GM21423 (cell line): ENCODE data around the gene EIF5A.
A peak's percentile ranks its signal among the peaks of the same experiment; 100 is the strongest.

Source experiments
- ATAC-seq: cut with Tn5 transposase; IDR thresholded peaks from one replicate; pipeline ENCODE4 v1.9.1; 2021; ENCODE audit warnings: mild to moderate bottlenecking, moderate library complexity; ENCODE audit not compliant: unreplicated experiment

EIF5A gene

DNA sequence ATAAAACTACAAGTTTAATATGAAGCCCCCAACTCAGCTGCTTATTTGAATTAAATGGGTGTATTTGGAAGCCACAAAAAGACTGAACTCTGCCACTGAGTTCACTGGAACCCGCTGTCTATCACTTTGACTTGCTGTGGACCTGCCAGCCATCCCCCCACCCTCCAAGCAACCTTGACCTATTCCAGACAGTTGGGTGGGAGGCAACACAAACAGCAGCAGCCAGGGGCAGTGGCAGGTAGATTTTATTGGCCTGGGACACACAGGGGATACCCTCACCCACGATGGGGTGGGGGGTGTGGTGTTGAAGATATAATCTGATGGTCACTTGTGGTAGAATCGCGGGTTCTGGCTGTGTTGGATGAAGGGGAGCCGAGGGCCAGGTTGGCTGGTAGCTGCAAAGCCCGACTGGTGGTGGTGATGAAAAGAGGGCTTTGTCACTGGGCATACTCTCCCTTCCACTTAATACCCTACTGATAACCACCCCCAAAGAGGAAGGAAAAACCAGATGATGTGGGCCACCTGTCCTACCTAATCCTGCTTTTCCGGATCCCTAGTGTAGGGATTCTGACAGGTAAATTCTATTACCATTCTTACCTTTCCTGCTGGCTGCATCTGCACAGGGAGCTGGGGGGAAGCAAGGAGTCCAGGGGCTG lies 5.1 kb downstream of the EIF5A start:
- no peak for ATAC-seq

DNA sequence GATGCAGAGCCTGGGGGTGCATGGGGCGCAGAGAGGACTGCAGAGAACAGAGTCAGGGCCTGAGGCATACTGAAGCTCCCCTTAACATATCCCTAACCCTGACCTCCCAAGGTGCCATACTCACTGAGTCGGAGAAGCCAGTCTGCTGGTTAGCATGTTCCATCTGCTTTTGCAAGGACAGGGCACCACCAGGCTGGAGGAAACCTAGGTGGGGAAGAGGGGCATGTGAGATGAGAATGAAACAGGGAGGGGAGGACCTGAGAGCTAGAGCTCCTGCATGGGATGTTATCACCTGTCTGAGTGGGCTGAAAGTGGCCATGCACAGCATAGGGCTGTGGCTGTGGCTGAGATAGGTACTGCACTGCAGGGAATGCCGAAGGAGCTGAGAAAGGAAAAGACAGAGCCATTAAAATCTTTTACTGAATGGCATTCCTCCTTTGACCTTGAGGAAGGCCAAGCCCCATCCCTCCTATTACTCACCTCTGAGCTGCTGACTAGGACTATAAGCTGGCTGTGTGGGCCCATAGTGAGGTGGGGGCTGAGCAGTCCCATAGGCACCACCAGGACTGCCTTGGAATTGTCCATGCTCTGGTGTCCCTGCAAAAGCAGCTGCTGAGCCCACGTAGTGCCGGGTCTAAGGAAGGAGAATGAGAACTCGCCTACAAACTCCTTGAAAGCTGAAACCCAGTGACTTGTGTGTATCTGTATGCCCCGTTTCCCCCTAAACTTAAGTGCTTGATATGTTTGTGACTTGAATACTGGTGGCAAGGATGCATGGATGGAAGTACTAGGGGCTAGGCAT lies 5.9 kb downstream of the EIF5A start:
- ATAC-seq, result no peak

- ATAC-seq, result no peak
These were observed 6.7 kb downstream of the EIF5A start for GRCh38 chr17:7313890-7314718.

GRCh38 chr17:7314719-7315569 lies 7.5 kb downstream of the EIF5A start, which contains the start of gene GPS2:
GPS2 (minus strand) TSS chr17:7315360; CDS start chr17:7315052, 308 bp downstream.
- peak; percentile 69 for ATAC-seq

GRCh38 chr17:7315570-7316235 lies 8.3 kb downstream of the EIF5A start:
- no peak for ATAC-seq

- no peak for ATAC-seq
These were observed 9.9 kb downstream of the EIF5A start for GRCh38 chr17:7317161-7317803.

DNA sequence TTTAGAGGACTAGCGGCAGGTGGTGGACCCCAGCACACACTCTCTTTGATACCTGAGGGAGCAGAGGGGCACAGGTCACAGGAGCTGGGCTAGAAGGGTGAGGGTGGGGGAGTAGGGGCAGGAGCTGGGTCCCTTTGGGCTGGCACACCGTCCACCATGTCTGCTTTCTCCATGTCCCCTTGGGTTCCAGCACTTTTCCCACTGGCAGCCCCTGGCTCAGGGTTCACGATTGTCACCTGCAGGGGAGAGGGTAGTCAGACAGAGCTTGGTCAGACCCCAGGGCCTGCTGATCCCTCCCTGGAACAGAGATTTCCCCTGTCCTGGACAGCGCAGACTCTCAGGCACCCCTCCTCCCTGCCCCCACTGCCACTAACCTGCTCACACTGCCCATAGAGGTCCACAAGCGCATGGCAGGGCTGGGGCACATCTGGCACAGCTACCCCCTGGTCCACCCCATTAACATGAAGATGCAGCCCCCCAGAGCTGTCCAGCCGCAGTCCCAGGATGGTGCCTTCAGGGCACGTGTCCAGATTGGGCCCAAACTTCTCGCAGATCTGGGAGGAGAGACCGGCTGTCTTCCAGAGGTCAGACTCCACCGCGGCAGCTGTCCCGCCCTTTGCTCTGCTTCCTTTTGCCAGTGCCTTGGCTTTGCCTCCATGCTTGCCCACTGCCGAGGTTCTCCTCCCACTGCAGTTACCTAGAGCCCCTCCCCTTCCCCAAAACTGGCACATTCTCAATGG lies 10.9 kb downstream of the EIF5A start:
- ATAC-seq, result no peak

DNA sequence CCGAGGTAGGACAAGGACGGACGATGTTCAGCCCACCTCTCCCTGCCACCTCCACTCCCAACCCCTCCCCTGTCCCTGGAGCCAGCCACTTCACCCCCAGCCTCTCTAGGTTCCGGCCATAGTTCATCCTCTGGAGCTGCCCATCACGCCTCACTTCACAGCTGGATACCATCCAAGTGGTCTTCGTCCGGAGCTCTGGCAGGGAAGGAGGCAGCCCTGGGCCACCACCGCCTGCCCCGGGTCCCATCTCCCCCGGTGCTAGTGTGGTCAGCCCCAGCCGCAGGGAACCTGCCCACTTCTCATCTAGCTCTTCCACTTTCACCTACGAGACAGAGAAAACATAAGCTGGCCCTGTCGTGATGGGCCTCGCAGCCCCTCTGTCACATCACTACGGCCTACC lies 14.0 kb downstream of the EIF5A start:
- no peak for ATAC-seq

- no peak for ATAC-seq
These were observed 15.2 kb downstream of the EIF5A start for GRCh38 chr17:7322520-7323194.

DNA sequence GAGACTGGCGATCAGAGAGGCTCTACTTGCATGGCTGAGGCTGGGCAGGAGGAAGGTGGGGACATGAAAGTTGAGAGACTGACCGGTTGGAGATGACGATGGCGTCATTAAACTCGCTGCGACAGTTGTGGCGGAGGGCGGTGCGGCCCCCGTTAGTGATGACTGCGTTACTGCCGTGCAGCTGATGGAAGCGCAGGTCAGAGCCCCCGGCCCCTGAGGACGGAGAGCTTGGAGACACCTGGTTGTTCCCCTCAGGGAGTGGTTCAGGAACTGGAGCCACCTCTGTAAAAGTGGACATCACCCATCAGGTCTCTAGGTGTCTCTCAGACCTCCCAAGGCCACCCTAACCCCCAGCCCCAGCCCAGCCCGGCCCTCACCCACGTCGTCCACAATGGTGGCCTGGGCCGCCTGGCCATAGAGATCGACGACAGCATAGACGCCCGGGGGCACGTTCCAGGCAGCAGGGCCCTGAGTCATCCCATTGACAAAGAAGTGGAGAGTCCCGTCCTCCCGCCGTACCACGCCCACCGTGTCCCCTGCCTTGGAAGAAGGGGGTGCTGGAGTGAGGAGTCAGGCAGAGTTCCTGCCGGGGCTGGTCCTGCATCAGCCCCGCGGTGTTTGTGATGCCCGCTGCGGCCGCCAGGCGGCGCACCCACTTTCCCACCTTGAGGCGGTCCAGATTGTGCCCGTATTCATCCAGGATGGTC lies 16.5 kb downstream of the EIF5A start:
- ATAC-seq, result no peak

DNA sequence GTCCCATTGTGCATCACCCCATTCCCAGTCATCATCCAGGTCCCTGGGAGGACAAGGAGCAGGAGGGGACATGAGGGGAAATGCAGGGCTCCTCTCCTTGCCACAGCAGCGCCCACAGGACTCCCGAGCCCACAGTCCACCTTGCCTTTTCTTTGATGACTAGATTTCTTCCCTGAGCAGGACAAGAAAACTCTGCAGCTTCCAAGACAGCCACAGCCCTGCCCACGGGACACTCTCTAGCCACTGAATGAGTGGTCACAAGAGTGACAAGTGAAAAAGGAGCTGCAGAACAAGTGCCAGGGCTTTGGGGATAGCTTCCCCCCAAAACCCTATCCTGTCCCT lies 17.0 kb downstream of the EIF5A start:
- no peak for ATAC-seq

DNA sequence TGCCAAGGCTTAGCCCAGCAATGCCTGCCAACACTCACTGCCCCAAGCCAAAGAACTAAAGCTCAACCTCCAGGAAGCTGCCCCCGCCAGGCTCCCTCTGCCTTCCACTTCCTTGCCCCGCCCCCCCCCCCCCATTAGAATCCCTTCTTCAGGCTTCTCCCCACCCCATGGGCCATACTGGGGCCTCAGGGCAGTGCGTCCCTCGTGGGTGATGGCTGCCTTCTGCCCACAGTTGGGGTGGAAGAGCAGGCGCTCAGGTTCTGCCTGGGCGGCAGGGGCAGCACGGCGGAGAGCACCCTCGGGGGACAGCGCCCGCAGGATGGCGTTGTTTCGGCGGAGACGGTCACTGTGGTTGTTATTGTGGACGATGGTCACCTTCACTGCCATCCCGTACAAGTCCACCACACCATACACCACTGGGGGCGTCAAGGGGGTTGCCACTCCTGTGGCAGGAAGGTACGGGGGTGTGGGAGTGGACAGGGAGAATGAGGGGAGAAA lies 17.7 kb downstream of the EIF5A start:
- no peak for ATAC-seq

- no peak for ATAC-seq
These were observed 18.8 kb downstream of the EIF5A start for GRCh38 chr17:7326186-7326585.

- ATAC-seq, result no peak
These were observed 19.6 kb downstream of the EIF5A start for GRCh38 chr17:7327056-7327455.

DNA sequence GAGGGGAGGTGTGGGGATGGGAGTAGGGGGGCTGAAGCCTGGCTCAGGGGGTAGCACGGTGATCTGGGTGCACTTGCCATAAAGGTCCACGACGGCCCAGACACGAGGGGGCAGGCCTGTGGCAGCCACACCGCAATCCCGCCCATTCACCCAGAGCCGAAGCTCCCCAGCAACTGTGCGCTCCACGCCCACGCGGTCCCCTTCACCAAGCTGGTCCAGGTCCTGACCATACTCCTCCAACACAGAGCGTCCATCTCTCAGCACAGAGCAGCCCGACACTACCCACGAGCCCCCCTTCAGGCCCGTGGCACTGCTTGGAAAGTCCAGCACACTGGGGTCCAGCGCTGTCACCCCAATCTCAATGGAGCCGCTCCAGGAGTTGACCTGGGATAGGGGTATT lies 20.1 kb downstream of the EIF5A start:
- no peak for ATAC-seq

DNA sequence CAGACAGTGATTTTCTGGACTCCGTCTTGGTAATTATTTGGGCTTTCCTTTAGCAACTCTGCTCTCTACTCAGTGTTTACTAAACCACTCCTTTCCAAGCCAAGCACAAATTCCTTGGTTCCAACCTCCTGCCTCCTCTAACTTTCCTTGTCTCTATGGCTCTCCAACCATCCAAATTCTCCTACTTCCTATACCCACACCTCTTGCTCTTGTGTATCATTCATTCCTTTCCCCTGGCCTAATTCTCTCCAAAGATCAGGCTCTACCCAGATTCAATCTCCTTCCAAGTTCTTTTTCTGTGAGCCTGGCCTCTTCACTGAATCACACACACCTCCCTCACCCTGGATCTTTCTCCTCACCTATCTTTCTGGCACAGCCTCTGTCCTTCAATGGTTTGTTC lies 20.6 kb downstream of the EIF5A start:
- ATAC-seq, result no peak

DNA sequence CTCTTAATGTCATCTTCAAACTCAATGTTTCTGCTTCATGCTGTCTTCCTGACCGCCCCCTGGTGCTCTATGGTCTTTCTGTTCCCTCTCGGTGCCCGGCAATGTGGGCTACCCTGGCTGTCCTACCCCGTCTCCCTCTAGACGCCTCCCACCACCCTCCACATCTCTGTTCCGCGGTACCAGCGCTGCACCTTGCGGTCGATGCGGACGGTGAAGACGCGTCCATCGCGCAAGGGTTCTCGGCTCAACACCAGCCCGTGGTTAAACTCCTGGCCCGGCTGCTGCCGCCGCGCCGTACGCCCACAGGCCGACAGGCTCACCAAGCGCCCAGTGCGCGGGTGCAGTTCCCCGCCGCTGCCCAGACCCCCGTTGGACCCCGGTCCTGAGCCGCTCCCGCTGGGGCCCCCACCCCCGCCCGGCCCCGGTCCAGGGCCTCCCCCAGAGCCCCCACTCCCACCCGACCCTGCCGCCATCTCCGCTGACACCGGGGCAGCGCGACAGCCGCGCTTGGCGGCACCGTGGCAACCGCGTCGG lies 21.5 kb downstream of the EIF5A start, which contains the start of gene NEURL4:
Gene NEURL4 (minus strand): TSS at position 496 of the 534 bp plus-strand sequence. CDS start 23 bp downstream, at position 473.
- peak; percentile 2 for ATAC-seq
